Loucy (cell line): ENCODE measurements around the gene NMNAT2.

Experiments used
- H2AFZ ChIP-seq: fragments of 200-600 bp; sonication (generic); 2 replicates; pipeline ENCODE4 v1.6.0; 2016; ENCODE audit warnings: antibody characterized with exemption, mild to moderate bottlenecking, low read length, moderate library complexity
- H3F3A ChIP-seq: fragments of 200-600 bp; 2 replicates; pipeline ENCODE4 v1.6.0; 2016; ENCODE audit warnings: antibody characterized with exemption, low read depth, mild to moderate bottlenecking
- H3K27me3 ChIP-seq: fragments of 200-600 bp; sonication (generic); 2 replicates; pipeline ENCODE4 v1.6.1; 2014; ENCODE audit warnings: low read length, mild to moderate bottlenecking; ENCODE audit not compliant: insufficient read depth, poor library complexity, severe bottlenecking
- H3K36me3 ChIP-seq: fragments of 200-600 bp; sonication (generic); 2 replicates; pipeline ENCODE4 v1.6.1; 2016; ENCODE audit warnings: low read length; ENCODE audit not compliant: insufficient read depth
- H3K4me1 ChIP-seq: fragments of 200-600 bp; sonication (generic); 2 replicates; pipeline ENCODE4 v1.5.1; 2014; ENCODE audit warnings: low read length, mild to moderate bottlenecking; ENCODE audit not compliant: insufficient read depth, poor library complexity, severe bottlenecking
- H3K4me2 ChIP-seq: fragments of 200-600 bp; sonication (generic); 2 replicates; pipeline ENCODE4 v1.6.0; 2014; ENCODE audit warnings: antibody characterized with exemption, low read length, low read depth, mild to moderate bottlenecking; ENCODE audit not compliant: poor library complexity, severe bottlenecking
- H3K4me3 ChIP-seq: fragments of 200-600 bp; sonication (generic); 2 replicates; pipeline ENCODE4 v1.5.1; 2014; ENCODE audit warnings: low read length, mild to moderate bottlenecking, mixed read lengths; ENCODE audit not compliant: poor library complexity, severe bottlenecking
- H3K79me2 ChIP-seq: fragments of 200-600 bp; sonication (generic); 2 replicates; pipeline ENCODE4 v1.6.1; 2014; ENCODE audit warnings: low read length; ENCODE audit not compliant: insufficient read depth
- H3K9ac ChIP-seq: fragments of 200-600 bp; sonication (generic); 2 replicates; pipeline ENCODE4 v1.6.0; 2014; ENCODE audit warnings: mild to moderate bottlenecking, low read depth, low read length, moderate library complexity; ENCODE audit not compliant: poor library complexity, severe bottlenecking
- H3K9me2 ChIP-seq: fragments of 200-600 bp; sonication (generic); replicated peaks from 2 replicates; pipeline ENCODE4 v1.6.1; 2016; ENCODE audit warnings: low read depth, low read length, mixed read lengths
- H3K9me3 ChIP-seq: fragments of 200-600 bp; sonication (generic); 2 replicates; pipeline ENCODE4 v1.6.1; 2014; ENCODE audit warnings: mild to moderate bottlenecking, antibody characterized with exemption, low read length, low read depth; ENCODE audit not compliant: insufficient read depth
- H4K20me1 ChIP-seq: fragments of 200-600 bp; sonication (generic); 2 replicates; pipeline ENCODE4 v1.6.0; 2014; ENCODE audit warnings: antibody characterized with exemption, low read length, mild to moderate bottlenecking; ENCODE audit not compliant: insufficient read depth, poor library complexity, severe bottlenecking
- EZH2phosphoT487 ChIP-seq: fragments of 200-600 bp; IDR thresholded peaks from 2 replicates; pipeline ENCODE4 v1.6.1; 2018; ENCODE audit warnings: antibody characterized with exemption, mild to moderate bottlenecking, moderate library complexity, borderline replicate concordance
- TF ChIP-seq, protein P1 (sequence below): fragments of 200-600 bp; sonication (generic); conservative IDR thresholded peaks from 2 replicates; pipeline ENCODE4 v1.5.1; 2014; ENCODE audit warnings: mild to moderate bottlenecking, antibody characterized with exemption, low read length

Gene NMNAT2

DNA sequence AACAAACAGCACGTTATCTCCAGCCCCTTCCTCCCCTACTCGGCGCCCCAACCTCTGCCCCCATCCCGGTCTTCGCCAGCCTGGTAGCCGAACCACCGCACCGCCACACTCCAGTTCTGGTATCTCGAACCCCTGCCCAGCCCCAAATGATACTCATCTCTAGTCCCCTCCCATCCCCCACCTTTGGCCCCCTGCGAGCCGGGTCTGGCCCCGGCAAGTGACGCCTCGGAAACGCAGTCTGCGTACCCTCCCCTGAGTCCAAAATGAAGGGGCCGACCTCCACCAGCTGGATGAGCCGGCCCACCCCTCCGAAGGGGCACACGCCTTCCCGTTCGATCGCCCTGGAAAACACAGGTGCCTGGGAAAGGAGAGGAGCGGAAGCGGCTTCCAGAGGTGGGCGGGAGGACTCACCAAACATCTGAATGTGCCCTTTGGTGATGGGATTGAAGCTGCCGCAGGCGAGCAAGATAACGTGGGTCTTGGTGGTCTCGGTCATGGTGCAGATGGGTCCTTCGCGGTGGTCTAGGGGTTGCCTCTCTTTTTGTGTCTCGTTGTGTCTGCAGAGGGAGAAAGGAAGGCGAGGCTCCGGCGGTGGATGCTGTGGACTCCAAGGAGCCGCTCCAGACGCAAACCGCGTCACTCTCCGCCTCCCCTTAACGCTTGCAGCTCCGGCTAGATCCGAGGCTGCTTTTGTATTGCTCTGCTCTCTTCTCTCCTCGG lies at the start of gene NMNAT2:
NMNAT2 (minus strand) TSS at position 609 of the 720 bp plus-strand sequence; CDS start at position 496, 113 bp downstream.
- Histone ChIP-seq H3K9me3 (no peaks in the 10 kb centered on the region), H3K9ac (no peak within 1 kb of the TSS), H2AFZ (no peak within 1 kb of the TSS), H3F3A (no peaks in the 10 kb centered on the region), H3K36me3 (no peaks in the 10 kb centered on the region), H3K4me1 (no peaks in the 10 kb centered on the region), H3K27me3 (no peaks in the 10 kb centered on the region), H3K9me2 (0 out of 2 replicates have a peak, but pooled peaks cover 4% of the 10 kb centered on the region), H3K79me2 (no peaks in the 10 kb centered on the region), H3K4me3 (no peak within 1 kb of the TSS), H3K4me2 (no peak within 1 kb of the TSS), H4K20me1 (no peaks in the 10 kb centered on the region)
- TF ChIP-seq EZH2phosphoT487, result no peak
- TF ChIP-seq, protein P1, sequence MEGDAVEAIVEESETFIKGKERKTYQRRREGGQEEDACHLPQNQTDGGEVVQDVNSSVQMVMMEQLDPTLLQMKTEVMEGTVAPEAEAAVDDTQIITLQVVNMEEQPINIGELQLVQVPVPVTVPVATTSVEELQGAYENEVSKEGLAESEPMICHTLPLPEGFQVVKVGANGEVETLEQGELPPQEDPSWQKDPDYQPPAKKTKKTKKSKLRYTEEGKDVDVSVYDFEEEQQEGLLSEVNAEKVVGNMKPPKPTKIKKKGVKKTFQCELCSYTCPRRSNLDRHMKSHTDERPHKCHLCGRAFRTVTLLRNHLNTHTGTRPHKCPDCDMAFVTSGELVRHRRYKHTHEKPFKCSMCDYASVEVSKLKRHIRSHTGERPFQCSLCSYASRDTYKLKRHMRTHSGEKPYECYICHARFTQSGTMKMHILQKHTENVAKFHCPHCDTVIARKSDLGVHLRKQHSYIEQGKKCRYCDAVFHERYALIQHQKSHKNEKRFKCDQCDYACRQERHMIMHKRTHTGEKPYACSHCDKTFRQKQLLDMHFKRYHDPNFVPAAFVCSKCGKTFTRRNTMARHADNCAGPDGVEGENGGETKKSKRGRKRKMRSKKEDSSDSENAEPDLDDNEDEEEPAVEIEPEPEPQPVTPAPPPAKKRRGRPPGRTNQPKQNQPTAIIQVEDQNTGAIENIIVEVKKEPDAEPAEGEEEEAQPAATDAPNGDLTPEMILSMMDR, result no peak

DNA sequence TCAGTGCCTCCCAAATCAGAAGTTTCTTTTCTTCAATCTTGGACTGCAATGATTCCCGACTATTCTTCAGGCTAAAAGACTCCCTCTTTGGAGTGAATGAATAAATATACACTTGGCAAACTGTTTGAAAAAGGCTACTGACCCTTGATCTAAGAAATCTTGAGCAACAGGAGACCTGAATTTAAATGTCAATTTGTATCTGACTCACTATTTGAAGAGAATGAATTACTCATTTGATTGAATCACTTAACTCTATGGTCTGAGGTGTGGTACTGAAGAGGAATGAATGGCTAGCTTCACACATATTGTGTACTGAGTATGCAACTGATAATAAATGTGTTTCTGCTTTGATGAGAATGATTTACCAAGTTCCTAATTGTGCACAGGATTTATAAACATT lies 49.5 kb upstream of the NMNAT2 start:
- peaks cover 4% of the 10 kb centered on the region for H3K79me2 ChIP-seq
- H3K9me2 ChIP-seq, result no peaks in the 10 kb centered on the region
- peaks cover 6% of the 10 kb centered on the region for H3K4me1 ChIP-seq
- H3K9ac ChIP-seq, result no peak overlapping the region
- no peaks in the 10 kb centered on the region for H3K36me3 ChIP-seq
- H2AFZ ChIP-seq, result no peak overlapping the region
- H3K4me3 ChIP-seq, result no peak overlapping the region
- H3K4me2 ChIP-seq, result no peak overlapping the region
- H3K9me3 ChIP-seq, result no peaks in the 10 kb centered on the region
- no peaks in the 10 kb centered on the region for H3K27me3 ChIP-seq
- no peaks in the 10 kb centered on the region for H3F3A ChIP-seq
- TF ChIP-seq EZH2phosphoT487, result no peak
- TF ChIP-seq, protein P1, result no peak
- peaks cover 4% of the 10 kb centered on the region for H4K20me1 ChIP-seq

DNA sequence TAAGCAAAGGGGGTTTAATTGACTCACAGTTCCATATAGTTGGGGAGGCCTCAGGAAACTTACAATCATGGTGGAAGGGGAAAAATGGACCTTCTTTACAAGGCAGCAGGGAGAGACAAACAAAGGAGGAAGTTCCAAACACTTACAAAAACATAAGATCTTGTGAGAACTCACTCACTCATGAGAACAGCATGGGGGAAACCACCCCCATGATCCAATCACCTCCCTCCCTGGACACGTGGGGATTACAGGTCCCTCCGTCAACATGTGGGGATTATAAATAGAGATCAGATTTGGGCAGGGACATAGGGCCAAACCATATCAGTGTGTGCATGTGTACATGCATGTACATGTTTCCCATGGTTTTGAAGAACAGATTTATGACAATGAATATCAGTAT lies 48.6 kb upstream of the NMNAT2 start:
- Histone ChIP-seq H4K20me1 (no peaks in the 10 kb centered on the region), H3K4me3 (no peak overlapping the region), H3K9ac (no peak overlapping the region), H3K27me3 (no peaks in the 10 kb centered on the region), H3K4me1 (peaks cover 6% of the 10 kb centered on the region), H2AFZ (no peak overlapping the region), H3K79me2 (no peaks in the 10 kb centered on the region), H3K9me2 (no peaks in the 10 kb centered on the region), H3K36me3 (no peaks in the 10 kb centered on the region), H3K9me3 (no peaks in the 10 kb centered on the region), H3K4me2 (no peak overlapping the region), H3F3A (no peaks in the 10 kb centered on the region)
- no peak for TF ChIP-seq EZH2phosphoT487
- TF ChIP-seq, protein P1, result no peak
